ENCODE data around the gene SPATA7.

SPATA7 gene

GRCh38 chr14:88420187-88420586 is 34.7 kb downstream of the SPATA7 start:
- DNase-seq = no peak

- no peak for DNase-seq
Observed at GRCh38 chr14:88421286-88421685, 35.8 kb downstream of the SPATA7 start.

GRCh38 chr14:88422047-88422446 is 36.6 kb downstream of the SPATA7 start:
- no peak for DNase-seq

GRCh38 chr14:88422919-88423650 is 37.6 kb downstream of the SPATA7 start:
- no peak for DNase-seq

- no peak for DNase-seq
Observed at GRCh38 chr14:88424573-88424972, 39.1 kb downstream of the SPATA7 start.

GRCh38 chr14:88426271-88426670 is 40.8 kb downstream of the SPATA7 start:
- DNase-seq = no peak

GRCh38 chr14:88430976-88431375 is 45.5 kb downstream of the SPATA7 start:
- DNase-seq = no peak

- DNase-seq = no peak
Observed at GRCh38 chr14:88437658-88438057, 52.2 kb downstream of the SPATA7 start.

- DNase-seq = no peak
Observed at GRCh38 chr14:88439088-88439487, 53.6 kb downstream of the SPATA7 start.

GRCh38 chr14:88452231-88452630 is 66.8 kb downstream of the SPATA7 start:
- no peak for DNase-seq

- no peak for DNase-seq
Observed at GRCh38 chr14:88454886-88455285, 69.4 kb downstream of the SPATA7 start.

GRCh38 chr14:88463318-88463717 is 77.9 kb downstream of the SPATA7 start:
- DNase-seq = no peak

- no peak for DNase-seq
Observed at GRCh38 chr14:88468406-88468805, 82.9 kb downstream of the SPATA7 start.

GRCh38 chr14:88470542-88471440 is 85.3 kb downstream of the SPATA7 start:
- no peak for DNase-seq

GRCh38 chr14:88473791-88474190 is 88.3 kb downstream of the SPATA7 start:
- no peak for DNase-seq

- DNase-seq = no peak
Observed at GRCh38 chr14:88476214-88476774, 90.8 kb downstream of the SPATA7 start.

GRCh38 chr14:88476825-88477224 is 91.4 kb downstream of the SPATA7 start:
- DNase-seq = no peak

GRCh38 chr14:88477513-88478250 is 92.2 kb downstream of the SPATA7 start:
- no peak for DNase-seq

- DNase-seq = no peak
Observed at GRCh38 chr14:88478931-88479330, 93.5 kb downstream of the SPATA7 start.

GRCh38 chr14:88479574-88479987 is 94.1 kb downstream of the SPATA7 start:
- no peak for DNase-seq

GRCh38 chr14:88481059-88481458 is 95.6 kb downstream of the SPATA7 start:
- no peak for DNase-seq

- DNase-seq = no peak
Observed at GRCh38 chr14:88481794-88482193, 96.3 kb downstream of the SPATA7 start.

- no peak for DNase-seq
Observed at GRCh38 chr14:88482524-88482923, 97.1 kb downstream of the SPATA7 start.

All from DMS79 (cell line).